NCI-H2196 treated with DMSO at 0.1 percent for 48 hours (cell line): ENCODE measurements around the gene CCL22.
"Not testable (repeated sequence)": the region's sequence is repeated elsewhere in the genome, so short reads cannot be mapped to it uniquely, and the experiment has no call there.

ENCODE experiments used
- DNase-seq: peaks from one replicate; lab custom pipeline; 2025; ENCODE audit not compliant: unreplicated experiment; lab: John Stamatoyannopoulos, UW

Gene CCL22

GRCh38 chr16:57358527-57359095, at the start of gene CCL22:
Gene CCL22, plus strand, starts transcription at chr16:57358783. Its CDS starts 34 bp downstream, at chr16:57358817.
- no peak for DNase-seq

- no peak for DNase-seq
These were observed 47.8 kb upstream of the CCL22 start for GRCh38 chr16:57310801-57311200.

GRCh38 chr16:57313509-57313908, 45.1 kb upstream of the CCL22 start:
- no peak for DNase-seq

GRCh38 chr16:57314161-57314785, 44.3 kb upstream of the CCL22 start:
- no peak for DNase-seq

GRCh38 chr16:57315416-57315815, 43.2 kb upstream of the CCL22 start:
- no peak for DNase-seq

GRCh38 chr16:57316390-57317017, 42.1 kb upstream of the CCL22 start:
- no peak for DNase-seq

- no peak for DNase-seq
These were observed 40.2 kb upstream of the CCL22 start for GRCh38 chr16:57318240-57318970.

- no peak for DNase-seq
These were observed 38.9 kb upstream of the CCL22 start for GRCh38 chr16:57319646-57320045.

- no peak for DNase-seq
These were observed 33.8 kb upstream of the CCL22 start for GRCh38 chr16:57324749-57325148.

GRCh38 chr16:57325458-57325857, 33.1 kb upstream of the CCL22 start:
- DNase-seq: no peak

GRCh38 chr16:57329718-57330327, 28.8 kb upstream of the CCL22 start:
- no peak for DNase-seq

- DNase-seq: no peak
These were observed 27.2 kb upstream of the CCL22 start for GRCh38 chr16:57331355-57331754.

- DNase-seq: no peak
These were observed 25.2 kb upstream of the CCL22 start for GRCh38 chr16:57333402-57333801.

- DNase-seq: no peak
These were observed 23.2 kb upstream of the CCL22 start for GRCh38 chr16:57335366-57335765.

- no peak for DNase-seq
These were observed 17.5 kb upstream of the CCL22 start for GRCh38 chr16:57341062-57341440.

GRCh38 chr16:57341441-57342303, 16.9 kb upstream of the CCL22 start:
- no peak for DNase-seq

GRCh38 chr16:57342606-57343005, 16.0 kb upstream of the CCL22 start:
- DNase-seq: not testable (repeated sequence)

- DNase-seq: no peak
These were observed 15.4 kb upstream of the CCL22 start for GRCh38 chr16:57343221-57343620.

GRCh38 chr16:57344094-57344493, 14.5 kb upstream of the CCL22 start:
- not testable (repeated sequence) for DNase-seq

GRCh38 chr16:57345021-57345420, 13.6 kb upstream of the CCL22 start:
- DNase-seq: no peak
